Mammary epithelial cell (primary cell): Measurements from ENCODE around the gene TMEM14A.

ENCODE experiments used
- EZH2 ChIP-seq: IDR thresholded peaks from 2 replicates; pipeline ENCODE4 v1.6.1; 2012; ENCODE audit warnings: low read length, inconsistent platforms, borderline replicate concordance
- TF ChIP-seq, protein P1 (sequence below), 2 donors: IDR thresholded peaks in 1 of 2; conservative IDR thresholded peaks in 1 of 2; 2 replicates each; pipeline ENCODE4 v1.5.1; 2011 to 2012; ENCODE audit warnings: inconsistent platforms in 2 of 2, low read length in 2 of 2, mild to moderate bottlenecking in 2 of 2, control low read depth in 1 of 2, low read depth in 1 of 2; ENCODE audit not compliant: insufficient read depth in 1 of 2; ENCODE audit errors: extremely low read depth in 1 of 2

DNA sequence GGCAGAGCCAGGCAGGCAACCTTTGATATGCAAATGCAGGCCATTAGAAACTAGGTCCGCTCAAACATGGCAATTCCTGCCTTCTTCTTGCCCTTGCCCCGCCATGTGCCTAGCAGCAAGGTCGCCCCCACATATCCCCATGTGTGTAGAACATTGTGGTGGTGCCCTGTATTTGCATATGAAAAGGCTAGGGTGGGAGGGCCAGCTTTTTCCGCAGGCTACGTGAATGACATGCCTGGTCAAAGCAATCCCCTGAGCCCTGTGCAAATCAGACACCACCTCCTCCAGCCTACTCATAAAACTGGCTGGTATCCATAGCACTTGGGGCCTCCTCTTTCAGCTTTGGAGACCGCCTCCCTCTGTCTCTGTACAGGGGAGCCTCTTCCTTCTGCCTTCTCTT lies 60.8 kb downstream of the TMEM14A start:
- TF ChIP-seq, protein P1, sequence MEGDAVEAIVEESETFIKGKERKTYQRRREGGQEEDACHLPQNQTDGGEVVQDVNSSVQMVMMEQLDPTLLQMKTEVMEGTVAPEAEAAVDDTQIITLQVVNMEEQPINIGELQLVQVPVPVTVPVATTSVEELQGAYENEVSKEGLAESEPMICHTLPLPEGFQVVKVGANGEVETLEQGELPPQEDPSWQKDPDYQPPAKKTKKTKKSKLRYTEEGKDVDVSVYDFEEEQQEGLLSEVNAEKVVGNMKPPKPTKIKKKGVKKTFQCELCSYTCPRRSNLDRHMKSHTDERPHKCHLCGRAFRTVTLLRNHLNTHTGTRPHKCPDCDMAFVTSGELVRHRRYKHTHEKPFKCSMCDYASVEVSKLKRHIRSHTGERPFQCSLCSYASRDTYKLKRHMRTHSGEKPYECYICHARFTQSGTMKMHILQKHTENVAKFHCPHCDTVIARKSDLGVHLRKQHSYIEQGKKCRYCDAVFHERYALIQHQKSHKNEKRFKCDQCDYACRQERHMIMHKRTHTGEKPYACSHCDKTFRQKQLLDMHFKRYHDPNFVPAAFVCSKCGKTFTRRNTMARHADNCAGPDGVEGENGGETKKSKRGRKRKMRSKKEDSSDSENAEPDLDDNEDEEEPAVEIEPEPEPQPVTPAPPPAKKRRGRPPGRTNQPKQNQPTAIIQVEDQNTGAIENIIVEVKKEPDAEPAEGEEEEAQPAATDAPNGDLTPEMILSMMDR (conservative IDR thresholded peaks at IDR 0.05 in 1 of 2, IDR thresholded peaks at IDR 0.05 in 1 of 2; ENCODE audit: extremely low read depth in 1 of 2, insufficient read depth in 1 of 2, low read depth in 1 of 2, low read length in 2 of 2): no peak
- TF ChIP-seq EZH2: no peak
